Keratinocyte (primary cell): ENCODE measurements around the gene VTI1A. TPM values are rescaled to one million over a fixed set of nuclear protein-coding genes. Genes with fewer than 3 reads are reported as not detected.
A peak's percentile ranks its signal among the peaks of the same experiment; 100 is the strongest.

Experiments
- DNase-seq: peaks from one replicate; pipeline ENCODE4 v3.0.0-alpha.2; 2011; ENCODE audit warnings: low read depth, missing footprints, low spot score
- FAIRE-seq: peaks from 2 replicates; lab custom pipeline; 2011; peaks lifted over from hg19 to GRCh38; lab: Jason Lieb, UNC
- H2AFZ ChIP-seq: 2 replicates; pipeline ENCODE4 v1.6.0; 2012; ENCODE audit warnings: low read length, control low read depth, inconsistent platforms; ENCODE audit not compliant: control insufficient read depth
- H3K27ac ChIP-seq: 2 replicates; pipeline ENCODE4 v1.5.1; 2011; ENCODE audit warnings: low read length; ENCODE audit not compliant: control insufficient read depth, insufficient read depth
- H3K27me3 ChIP-seq: 3 replicates; pipeline ENCODE4 v1.6.0; 2011; ENCODE audit warnings: low read length; ENCODE audit not compliant: control insufficient read depth, insufficient read depth; ENCODE audit errors: extremely low read depth
- H3K36me3 ChIP-seq, 2 experiments: 2 replicates in 1 of 2; 3 replicates in 1 of 2; pipeline ENCODE4 v1.5.1; 2011; ENCODE audit warnings: low read length in 2 of 2, mild to moderate bottlenecking in 1 of 2; ENCODE audit not compliant: control insufficient read depth in 2 of 2, insufficient read depth in 2 of 2; ENCODE audit errors: extremely low read depth in 1 of 2
- H3K4me1 ChIP-seq: 3 replicates; pipeline ENCODE4 v1.5.1; 2011; ENCODE audit warnings: low read length; ENCODE audit not compliant: control insufficient read depth, insufficient read depth; ENCODE audit errors: extremely low read depth
- H3K4me2 ChIP-seq: 3 replicates; pipeline ENCODE4 v1.6.0; 2011; ENCODE audit warnings: low read depth, low read length; ENCODE audit not compliant: control insufficient read depth, insufficient read depth; ENCODE audit errors: extremely low read depth
- H3K4me3 ChIP-seq, 3 experiments: fragments of 200-600 bp in 1 of 3; sonication (generic) in 1 of 3; 2 replicates in 2 of 3; 3 replicates in 1 of 3; pipeline ENCODE4 v1.5.1; 2011 to 2016; ENCODE audit warnings: low read length in 3 of 3, mild to moderate bottlenecking in 3 of 3, control low read depth in 2 of 3, inconsistent platforms in 1 of 3, low read depth in 1 of 3, mixed read lengths in 1 of 3, mixed run types in 1 of 3, moderate library complexity in 1 of 3; ENCODE audit not compliant: control insufficient read depth in 2 of 3, insufficient read depth in 2 of 3; ENCODE audit errors: extremely low read depth in 1 of 3
- H3K79me2 ChIP-seq: 2 replicates; pipeline ENCODE4 v1.6.0; 2012; ENCODE audit warnings: low read length; ENCODE audit not compliant: control insufficient read depth, insufficient read depth
- H3K9ac ChIP-seq: 3 replicates; pipeline ENCODE4 v1.6.0; 2011; ENCODE audit warnings: low read length; ENCODE audit not compliant: control insufficient read depth, insufficient read depth; ENCODE audit errors: extremely low read depth
- H3K9me1 ChIP-seq: 3 replicates; pipeline ENCODE4 v1.6.0; 2011; ENCODE audit warnings: low read length; ENCODE audit not compliant: control insufficient read depth, insufficient read depth; ENCODE audit errors: extremely low read depth
- H3K9me3 ChIP-seq: 2 replicates; pipeline ENCODE4 v1.5.1; 2012; ENCODE audit warnings: low read depth, low read length; ENCODE audit not compliant: control insufficient read depth
- H4K20me1 ChIP-seq: 3 replicates; pipeline ENCODE4 v1.6.0; 2011; ENCODE audit warnings: low read length; ENCODE audit not compliant: control insufficient read depth, insufficient read depth; ENCODE audit errors: extremely low read depth
- EZH2 ChIP-seq: IDR thresholded peaks from one replicate; pipeline ENCODE4 v1.6.1; 2012; ENCODE audit warnings: inconsistent platforms, mild to moderate bottlenecking, low read length, moderate library complexity
- dilution Hi-C: fragments of 300-500 bp; cut with MboI; formaldehyde crosslinking; loops from one replicate; pipeline ENCODE4 v1.7.0; 2020; ENCODE audit warnings: low sequenced_read_pairs; ENCODE audit not compliant: extremely low pct_ligation_motif_present
- polyA plus RNA-seq, 5 experiments: library from polyadenylated mRNA; depleted of rRNA in 3 of 5; stranded (reverse) in 3 of 5; stranded (forward) in 1 of 5; unstranded in 1 of 5; fragments of >200 nt; gene quantifications; 1 replicate in 1 of 5; 2 replicates in 3 of 5; 3 replicates in 1 of 5; pipeline versions ENCODE4 v1.2.1 to v1.2.3, GENCODE V29; 2011 to 2012; ENCODE audit warnings: missing spikeins in 2 of 5, low read depth in 1 of 5, low replicate concordance in 1 of 5
- TF ChIP-seq, protein P1 (sequence below), 3 experiments: IDR thresholded peaks in 1 of 3; conservative IDR thresholded peaks in 1 of 3; optimal IDR thresholded peaks in 1 of 3; 2 replicates in 2 of 3; 3 replicates in 1 of 3; pipeline versions ENCODE3 to v1.5.1; 2011; ENCODE audit warnings: low read length in 3 of 3, mild to moderate bottlenecking in 3 of 3, moderate library complexity in 2 of 3, control low read depth in 1 of 3, inconsistent platforms in 1 of 3; ENCODE audit not compliant: insufficient read depth in 2 of 3; ENCODE audit errors: extremely low read depth in 1 of 3

Gene VTI1A
- polyA plus RNA-seq, 1 donor (not counting 4 experiments of a cell fraction or from before 2014, with no cell fraction given), result 18.5 TPM

DNA sequence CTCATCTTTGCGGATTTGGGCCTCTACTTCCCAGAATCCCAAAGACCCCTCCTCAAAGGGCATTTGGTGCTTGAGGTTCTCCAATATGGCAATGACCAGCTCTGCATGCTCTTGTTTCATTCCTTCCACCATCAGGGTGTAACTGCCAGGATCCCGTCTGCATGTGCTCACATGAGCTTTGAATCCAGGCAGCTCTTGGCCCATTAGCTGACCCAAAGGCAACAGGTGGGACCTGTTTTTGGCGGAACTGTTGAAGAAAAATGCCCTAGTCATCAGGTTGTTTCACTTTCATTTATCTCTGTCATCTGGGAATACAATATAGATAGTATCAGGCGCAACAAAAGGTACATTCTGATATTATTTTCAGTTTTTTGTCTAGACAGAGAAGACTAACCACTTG lies 343.9 kb downstream of the VTI1A start:
- no peaks in the 10 kb centered on the region for H3K9me1 ChIP-seq
- H3K27ac ChIP-seq, result no peak overlapping the region
- FAIRE-seq, result no peak
- no peaks in the 10 kb centered on the region for H3K9me3 ChIP-seq
- TF ChIP-seq, protein P1, sequence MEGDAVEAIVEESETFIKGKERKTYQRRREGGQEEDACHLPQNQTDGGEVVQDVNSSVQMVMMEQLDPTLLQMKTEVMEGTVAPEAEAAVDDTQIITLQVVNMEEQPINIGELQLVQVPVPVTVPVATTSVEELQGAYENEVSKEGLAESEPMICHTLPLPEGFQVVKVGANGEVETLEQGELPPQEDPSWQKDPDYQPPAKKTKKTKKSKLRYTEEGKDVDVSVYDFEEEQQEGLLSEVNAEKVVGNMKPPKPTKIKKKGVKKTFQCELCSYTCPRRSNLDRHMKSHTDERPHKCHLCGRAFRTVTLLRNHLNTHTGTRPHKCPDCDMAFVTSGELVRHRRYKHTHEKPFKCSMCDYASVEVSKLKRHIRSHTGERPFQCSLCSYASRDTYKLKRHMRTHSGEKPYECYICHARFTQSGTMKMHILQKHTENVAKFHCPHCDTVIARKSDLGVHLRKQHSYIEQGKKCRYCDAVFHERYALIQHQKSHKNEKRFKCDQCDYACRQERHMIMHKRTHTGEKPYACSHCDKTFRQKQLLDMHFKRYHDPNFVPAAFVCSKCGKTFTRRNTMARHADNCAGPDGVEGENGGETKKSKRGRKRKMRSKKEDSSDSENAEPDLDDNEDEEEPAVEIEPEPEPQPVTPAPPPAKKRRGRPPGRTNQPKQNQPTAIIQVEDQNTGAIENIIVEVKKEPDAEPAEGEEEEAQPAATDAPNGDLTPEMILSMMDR (optimal IDR thresholded peaks at IDR 0.05 in 1 of 3, IDR thresholded peaks at IDR 0.05 in 1 of 3, conservative IDR thresholded peaks at IDR 0.05 in 1 of 3; ENCODE audit: extremely low read depth in 1 of 3, insufficient read depth in 2 of 3, low read length in 3 of 3), result no peak
- TF ChIP-seq EZH2, result no peak
- no peak overlapping the region for H3K4me3 ChIP-seq
- H3K36me3 ChIP-seq, result no peaks in the 10 kb centered on the region
- dilution Hi-C loops, result no loop called here
- no peak overlapping the region for H2AFZ ChIP-seq
- no peaks in the 10 kb centered on the region for H3K27me3 ChIP-seq
- H3K4me1 ChIP-seq, result peaks cover 17% of the 10 kb centered on the region
- peak overlapping the region; percentile 22 for H3K4me2 ChIP-seq
- H3K79me2 ChIP-seq, result no peaks in the 10 kb centered on the region
- no peak overlapping the region for H3K9ac ChIP-seq
- H4K20me1 ChIP-seq, result no peaks in the 10 kb centered on the region
- no peak for DNase-seq

DNA sequence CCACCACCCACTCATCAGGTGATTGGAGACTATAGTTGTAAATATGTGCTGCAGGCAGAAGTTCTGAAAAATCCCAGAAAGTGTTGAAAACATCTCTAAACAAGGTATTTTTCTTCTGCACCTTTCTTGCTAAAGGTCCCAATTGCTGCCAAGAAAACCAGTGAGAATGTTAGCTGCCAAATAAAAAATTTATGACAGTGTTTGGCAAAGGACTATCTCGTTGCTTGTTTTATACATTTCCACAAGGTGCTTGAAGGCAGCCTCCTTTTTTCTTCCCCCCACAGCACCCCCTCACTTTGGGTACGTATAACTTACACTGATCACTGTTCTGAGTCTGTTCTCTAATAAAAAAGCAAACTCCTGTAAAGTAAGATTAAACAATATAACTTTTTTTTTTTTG lies 344.4 kb downstream of the VTI1A start:
- DNase-seq (no peak), FAIRE-seq (no peak)
- H3K9me3 ChIP-seq, result no peaks in the 10 kb centered on the region
- no peak overlapping the region for H3K4me3 ChIP-seq
- dilution Hi-C loops, result no loop called here
- H3K4me1 ChIP-seq, result peaks cover 17% of the 10 kb centered on the region
- no peak overlapping the region for H2AFZ ChIP-seq
- TF ChIP-seq, protein P1 (optimal IDR thresholded peaks at IDR 0.05 in 1 of 3, IDR thresholded peaks at IDR 0.05 in 1 of 3, conservative IDR thresholded peaks at IDR 0.05 in 1 of 3; ENCODE audit: extremely low read depth in 1 of 3, insufficient read depth in 2 of 3, low read length in 3 of 3), result no peak
- TF ChIP-seq EZH2, result no peak
- H3K4me2 ChIP-seq, result peak overlapping the region; percentile 22
- H3K79me2 ChIP-seq, result no peaks in the 10 kb centered on the region
- no peaks in the 10 kb centered on the region for H4K20me1 ChIP-seq
- H3K27ac ChIP-seq, result no peak overlapping the region
- no peaks in the 10 kb centered on the region for H3K27me3 ChIP-seq
- H3K9me1 ChIP-seq, result no peaks in the 10 kb centered on the region
- H3K9ac ChIP-seq, result no peak overlapping the region
- H3K36me3 ChIP-seq, result no peaks in the 10 kb centered on the region
